ENCODE measurements around the gene ZNF524. TPM values are rescaled to one million over a fixed set of nuclear protein-coding genes. Genes with fewer than 3 reads are reported as not detected.

ZNF524 gene
- total and polyA plus RNA-seq, 4 donors, result 12.6 to 62.5 (median 28.2) TPM

DNA sequence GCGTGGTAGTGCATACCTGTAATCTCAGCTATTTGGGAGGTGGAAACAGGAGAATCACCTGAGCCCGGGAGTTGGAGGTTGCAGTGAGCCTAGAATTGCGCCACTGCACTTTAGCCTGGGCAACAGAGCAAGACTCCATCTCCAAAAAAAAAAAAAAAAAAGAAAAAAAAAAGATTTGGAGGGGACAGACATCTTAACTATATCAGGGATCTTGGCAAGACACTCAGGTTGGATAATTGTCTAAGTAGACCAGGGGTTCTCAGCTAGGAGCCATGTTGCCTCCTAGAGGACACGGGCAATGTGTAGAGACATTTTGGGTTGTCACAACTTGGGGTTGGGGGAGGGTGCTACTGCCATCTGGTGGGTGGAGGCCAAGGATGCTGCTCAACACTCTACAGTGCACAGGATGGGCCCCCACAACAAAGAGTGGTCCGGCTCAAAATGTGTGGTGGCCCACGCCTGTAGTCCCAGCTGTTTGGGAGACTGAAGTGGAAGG is 38.8 kb downstream of the ZNF524 start:
- H3K27me3 ChIP-seq (ENCODE audit: control insufficient read depth in 3 of 3, insufficient read depth in 3 of 3, low read length in 2 of 3), result no peaks in the 10 kb centered on the region
- TF ChIP-seq, protein P1, sequence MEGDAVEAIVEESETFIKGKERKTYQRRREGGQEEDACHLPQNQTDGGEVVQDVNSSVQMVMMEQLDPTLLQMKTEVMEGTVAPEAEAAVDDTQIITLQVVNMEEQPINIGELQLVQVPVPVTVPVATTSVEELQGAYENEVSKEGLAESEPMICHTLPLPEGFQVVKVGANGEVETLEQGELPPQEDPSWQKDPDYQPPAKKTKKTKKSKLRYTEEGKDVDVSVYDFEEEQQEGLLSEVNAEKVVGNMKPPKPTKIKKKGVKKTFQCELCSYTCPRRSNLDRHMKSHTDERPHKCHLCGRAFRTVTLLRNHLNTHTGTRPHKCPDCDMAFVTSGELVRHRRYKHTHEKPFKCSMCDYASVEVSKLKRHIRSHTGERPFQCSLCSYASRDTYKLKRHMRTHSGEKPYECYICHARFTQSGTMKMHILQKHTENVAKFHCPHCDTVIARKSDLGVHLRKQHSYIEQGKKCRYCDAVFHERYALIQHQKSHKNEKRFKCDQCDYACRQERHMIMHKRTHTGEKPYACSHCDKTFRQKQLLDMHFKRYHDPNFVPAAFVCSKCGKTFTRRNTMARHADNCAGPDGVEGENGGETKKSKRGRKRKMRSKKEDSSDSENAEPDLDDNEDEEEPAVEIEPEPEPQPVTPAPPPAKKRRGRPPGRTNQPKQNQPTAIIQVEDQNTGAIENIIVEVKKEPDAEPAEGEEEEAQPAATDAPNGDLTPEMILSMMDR (IDR thresholded peaks at IDR 0.05; ENCODE audit: control extremely low read depth, extremely low read depth), result no peak
- ATAC-seq (ENCODE audit: insufficient read depth, low FRiP score) (no peak), DNase-seq (peak in 1 of 3 donors; percentile 18)
- no peaks in the 10 kb centered on the region for H3K9me3 ChIP-seq (ENCODE audit: control insufficient read depth in 4 of 4, insufficient read depth in 3 of 4, low read length in 3 of 4)
- H3K4me1 ChIP-seq (ENCODE audit: control insufficient read depth in 5 of 5, insufficient read depth in 5 of 5, low read length in 5 of 5), result peaks cover 11 to 35% (median 21%) of the 10 kb centered on the region in 5 donors
- no peak overlapping the region for H3K4me3 ChIP-seq
- H3K9ac ChIP-seq (ENCODE audit: insufficient read depth in 1 of 2, low read length in 2 of 2), result no peak overlapping the region
- peak overlapping the region in 1 of 2 donors; percentile 13 for H3K27ac ChIP-seq (ENCODE audit: low read depth in 1 of 2, low read length in 1 of 2)
- peaks cover 0 to 3% (median under 1%) of the 10 kb centered on the region in 4 donors for H3K36me3 ChIP-seq (ENCODE audit: control insufficient read depth in 4 of 4, insufficient read depth in 4 of 4, low read length in 4 of 4)
- 81 to 85% methylated on average over 6 of the region's 6 CpGs for WGBS, 2 donors

DNA sequence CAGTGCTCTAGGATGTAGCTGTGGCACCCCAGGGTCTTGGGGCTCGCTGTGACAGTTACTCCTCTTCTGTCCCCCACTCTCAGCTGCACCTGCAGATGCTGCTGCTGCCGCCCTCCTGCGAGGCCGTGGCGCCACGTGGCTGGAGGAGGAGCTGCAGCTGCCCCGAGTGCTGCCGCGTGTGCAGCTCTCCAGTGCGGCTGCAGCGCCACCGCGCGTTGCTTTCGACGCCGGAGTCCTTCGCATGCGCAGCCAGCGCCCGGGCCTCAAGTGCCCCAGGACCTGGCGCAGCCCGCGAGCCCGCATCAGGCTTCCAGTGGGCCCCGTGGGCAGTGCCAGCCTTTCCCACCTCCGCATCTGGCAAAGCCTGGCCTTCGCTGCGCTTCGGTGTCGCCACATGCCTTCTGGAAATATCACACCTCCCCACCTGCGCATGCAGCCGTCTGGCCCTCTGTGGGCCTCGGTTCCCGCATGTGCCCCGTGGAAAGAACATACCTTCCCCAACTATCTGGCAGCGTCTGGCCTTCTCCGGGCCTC is 40.0 kb downstream of the ZNF524 start:
- Histone ChIP-seq H3K9me3 (ENCODE audit: control insufficient read depth in 4 of 4, insufficient read depth in 3 of 4, low read length in 3 of 4) (no peaks in the 10 kb centered on the region), H3K9ac (ENCODE audit: insufficient read depth in 1 of 2, low read length in 2 of 2) (peak overlapping the region; percentile 17 to 26), H3K4me3 (peak overlapping the region; percentile 10), H3K4me1 (ENCODE audit: control insufficient read depth in 5 of 5, insufficient read depth in 5 of 5, low read length in 5 of 5) (peaks cover 18 to 41% (median 21%) of the 10 kb centered on the region in 5 donors), H3K36me3 (ENCODE audit: control insufficient read depth in 4 of 4, insufficient read depth in 4 of 4, low read length in 4 of 4) (peaks cover 0 to 9% (median 4%) of the 10 kb centered on the region in 4 donors), H3K27ac (ENCODE audit: low read depth in 1 of 2, low read length in 1 of 2) (peak overlapping the region; percentile 85 to 90), H3K27me3 (ENCODE audit: control insufficient read depth in 3 of 3, insufficient read depth in 3 of 3, low read length in 2 of 3) (no peaks in the 10 kb centered on the region)
- ATAC-seq (ENCODE audit: insufficient read depth, low FRiP score) (peak; percentile 24), DNase-seq (peak; percentile 72 to 78 (median 74))
- 20 to 28% methylated on average over 38 of the region's 38 CpGs for WGBS, 2 donors
- TF ChIP-seq, protein P1 (IDR thresholded peaks at IDR 0.05; ENCODE audit: control extremely low read depth, extremely low read depth), result peak; percentile 27

DNA sequence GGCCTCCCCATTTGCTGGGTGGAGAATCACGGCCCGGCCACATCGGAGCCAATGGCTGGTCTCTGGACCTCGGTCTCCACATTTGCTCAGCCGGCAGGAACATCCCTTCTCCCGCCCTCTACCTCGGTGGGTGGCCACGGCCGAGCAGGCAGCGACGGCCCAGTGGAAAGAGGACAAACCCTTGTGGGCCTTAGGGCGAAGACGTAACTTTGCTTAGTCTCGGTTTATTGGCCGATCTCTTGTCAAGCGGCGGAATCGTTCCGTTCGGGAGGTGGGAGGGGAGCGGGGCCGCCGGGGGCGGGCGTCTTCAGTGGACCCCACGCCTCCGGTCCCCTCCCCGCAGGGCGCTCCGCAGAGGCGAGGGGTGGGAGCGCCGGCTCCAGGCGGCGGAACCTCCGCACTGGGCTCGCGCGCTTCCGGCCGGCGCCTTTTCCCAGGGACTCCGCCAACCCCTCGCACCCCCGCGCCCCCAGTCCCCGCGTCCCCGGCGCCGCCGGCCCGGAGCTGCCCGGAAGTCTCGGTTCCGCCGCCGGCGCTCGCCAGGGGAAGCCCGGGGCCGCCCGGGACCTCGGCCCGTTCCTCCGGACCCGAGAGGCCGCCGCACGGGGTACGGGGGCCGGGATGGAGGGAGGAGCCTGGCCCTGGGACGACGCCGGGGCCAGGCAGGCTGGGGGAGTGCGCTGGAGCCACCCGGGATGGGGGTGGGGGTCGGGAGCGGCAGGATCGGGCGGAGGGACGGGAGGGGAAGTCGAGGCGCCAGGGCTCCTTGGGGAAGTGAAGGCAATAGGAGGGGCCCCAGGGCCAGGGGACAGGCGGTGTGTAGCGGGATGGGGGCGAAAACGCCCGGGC is 40.7 kb downstream of the ZNF524 start, which contains the start of gene ZNF580:
ZNF580 (plus strand) TSS at position 426 of the 849 bp plus-strand sequence. CDS start 1,507 bp downstream, outside the sequence.
- peaks cover 0 to 14% (median 4%) of the 10 kb centered on the region in 4 donors for H3K36me3 ChIP-seq (ENCODE audit: control insufficient read depth in 4 of 4, insufficient read depth in 4 of 4, low read length in 4 of 4)
- H3K27me3 ChIP-seq (ENCODE audit: control insufficient read depth in 3 of 3, insufficient read depth in 3 of 3, low read length in 2 of 3), result no peaks in the 10 kb centered on the region
- H3K4me3 ChIP-seq, result peak within 1 kb of the TSS; percentile 59
- TF ChIP-seq, protein P1 (IDR thresholded peaks at IDR 0.05; ENCODE audit: control extremely low read depth, extremely low read depth), result no peak
- 1% methylated on average over 84 to 89 of the region's 89 CpGs for WGBS, 2 donors
- peak; percentile 64 for ATAC-seq (ENCODE audit: insufficient read depth, low FRiP score)
- H3K27ac ChIP-seq (ENCODE audit: low read depth in 1 of 2, low read length in 1 of 2), result peak within 1 kb of the TSS; percentile 85 to 90
- peaks cover 14 to 34% (median 20%) of the 10 kb centered on the region in 5 donors for H3K4me1 ChIP-seq (ENCODE audit: control insufficient read depth in 5 of 5, insufficient read depth in 5 of 5, low read length in 5 of 5)
- no peaks in the 10 kb centered on the region for H3K9me3 ChIP-seq (ENCODE audit: control insufficient read depth in 4 of 4, insufficient read depth in 3 of 4, low read length in 3 of 4)
- peak; percentile 76 to 83 (median 83) for DNase-seq
- H3K9ac ChIP-seq (ENCODE audit: insufficient read depth in 1 of 2, low read length in 2 of 2), result peak within 1 kb of the TSS; percentile 37 to 55

All from lung (tissue), 12 donors.